ENCODE measurements around the gene KCNN2. TPM values are rescaled to one million over a fixed set of nuclear protein-coding genes. Genes with fewer than 3 reads are reported as not detected.

The KCNN2 gene
- total RNA-seq, 4 donors from 2014 or later = 0.16 to 0.93 (median 0.25) TPM; not detected in 1

DNA sequence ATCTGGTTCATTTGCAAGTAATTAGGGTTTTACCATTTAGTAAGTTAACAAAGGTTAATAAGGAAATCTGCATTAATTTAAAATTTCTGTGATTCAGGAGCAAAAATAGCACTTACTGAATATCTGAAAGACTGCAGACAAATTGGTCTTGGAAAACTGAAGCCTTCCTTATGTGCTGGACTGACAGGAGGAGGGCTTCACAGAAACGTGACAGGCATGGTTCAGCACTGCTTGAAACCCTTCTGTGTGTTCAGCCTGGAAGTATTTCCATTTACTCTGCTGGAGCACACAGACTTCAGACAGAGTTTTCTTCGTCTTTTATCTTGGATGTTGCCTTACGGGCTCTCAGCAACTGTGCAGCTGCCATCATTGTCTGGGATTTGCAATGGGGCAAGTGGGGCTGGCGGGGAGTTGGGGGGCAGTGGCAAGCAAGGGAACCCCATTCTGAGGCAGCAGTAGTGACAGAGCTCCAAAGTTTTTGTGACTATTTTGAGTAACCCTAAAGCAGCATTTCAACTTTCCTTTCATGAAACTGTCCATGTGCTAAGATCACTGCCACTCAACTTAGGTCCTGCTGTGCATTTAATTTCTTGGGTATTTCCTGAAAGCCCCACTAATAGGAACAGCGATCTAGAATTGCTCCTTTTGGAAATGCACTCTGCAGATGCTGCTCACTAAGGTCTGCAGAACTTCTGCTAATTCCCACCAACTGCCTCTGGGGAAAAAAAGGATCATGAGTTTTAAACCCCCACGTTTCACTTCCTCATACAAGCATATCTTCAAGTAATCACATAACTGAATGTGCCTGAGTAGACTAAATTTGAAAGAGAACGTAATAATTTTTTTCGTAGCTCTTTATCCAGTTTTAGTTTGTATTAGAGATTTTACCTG is 56.6 kb downstream of the KCNN2 start:
- intact Hi-C loops (cut with DNase I; ENCODE audit: low total_unique reads) = no loop called here
- no peaks in the 10 kb centered on the region for H3K36me3 ChIP-seq
- H3K4me1 ChIP-seq = peaks cover 0 to 5% of the 10 kb centered on the region in 2 donors
- H3K27me3 ChIP-seq = no peaks in the 10 kb centered on the region
- H3K27ac ChIP-seq = no peak overlapping the region
- in situ Hi-C loops (cut with MboI; ENCODE audit: low sequenced_read_pairs in 4 of 4) = no loop called here
- H3K4me3 ChIP-seq = no peak overlapping the region
- no peak for DNase-seq
- no peak for ATAC-seq
- no peaks in the 10 kb centered on the region for H3K9me3 ChIP-seq
- TF ChIP-seq, protein P1, sequence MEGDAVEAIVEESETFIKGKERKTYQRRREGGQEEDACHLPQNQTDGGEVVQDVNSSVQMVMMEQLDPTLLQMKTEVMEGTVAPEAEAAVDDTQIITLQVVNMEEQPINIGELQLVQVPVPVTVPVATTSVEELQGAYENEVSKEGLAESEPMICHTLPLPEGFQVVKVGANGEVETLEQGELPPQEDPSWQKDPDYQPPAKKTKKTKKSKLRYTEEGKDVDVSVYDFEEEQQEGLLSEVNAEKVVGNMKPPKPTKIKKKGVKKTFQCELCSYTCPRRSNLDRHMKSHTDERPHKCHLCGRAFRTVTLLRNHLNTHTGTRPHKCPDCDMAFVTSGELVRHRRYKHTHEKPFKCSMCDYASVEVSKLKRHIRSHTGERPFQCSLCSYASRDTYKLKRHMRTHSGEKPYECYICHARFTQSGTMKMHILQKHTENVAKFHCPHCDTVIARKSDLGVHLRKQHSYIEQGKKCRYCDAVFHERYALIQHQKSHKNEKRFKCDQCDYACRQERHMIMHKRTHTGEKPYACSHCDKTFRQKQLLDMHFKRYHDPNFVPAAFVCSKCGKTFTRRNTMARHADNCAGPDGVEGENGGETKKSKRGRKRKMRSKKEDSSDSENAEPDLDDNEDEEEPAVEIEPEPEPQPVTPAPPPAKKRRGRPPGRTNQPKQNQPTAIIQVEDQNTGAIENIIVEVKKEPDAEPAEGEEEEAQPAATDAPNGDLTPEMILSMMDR (IDR thresholded peaks at IDR 0.05 in 4 of 5, conservative IDR thresholded peaks at IDR 0.05 in 1 of 5) = no peak
- no peak for TF ChIP-seq POLR2A (IDR thresholded peaks at IDR 0.05)

DNA sequence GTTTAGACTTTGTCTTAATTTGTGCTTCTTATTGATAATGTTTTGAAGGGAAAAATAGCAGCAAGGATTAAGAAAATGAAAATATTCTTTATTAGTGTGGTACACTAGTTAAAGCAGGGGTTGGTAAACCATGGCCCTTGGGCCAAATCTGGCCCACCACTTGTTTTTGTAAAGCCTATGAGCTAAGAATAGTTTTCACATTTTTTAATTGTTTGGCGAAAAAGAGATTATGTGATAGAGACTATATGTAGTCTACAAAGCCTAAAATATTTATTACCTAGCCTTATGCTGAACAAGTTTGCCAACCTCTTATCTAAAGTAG is 57.2 kb downstream of the KCNN2 start:
- Histone ChIP-seq H3K27me3 (no peaks in the 10 kb centered on the region), H3K4me3 (no peak overlapping the region), H3K9me3 (no peaks in the 10 kb centered on the region), H3K4me1 (peaks cover 0 to 5% of the 10 kb centered on the region in 2 donors), H3K36me3 (no peaks in the 10 kb centered on the region), H3K27ac (no peak overlapping the region)
- TF ChIP-seq, protein P1 (IDR thresholded peaks at IDR 0.05 in 4 of 5, conservative IDR thresholded peaks at IDR 0.05 in 1 of 5) = no peak
- no peak for TF ChIP-seq POLR2A (IDR thresholded peaks at IDR 0.05)
- no peak for DNase-seq
- ATAC-seq = no peak
- intact Hi-C loops (cut with DNase I; ENCODE audit: low total_unique reads) (no loop called here), in situ Hi-C loops (cut with MboI; ENCODE audit: low sequenced_read_pairs in 4 of 4) (no loop called here)

DNA sequence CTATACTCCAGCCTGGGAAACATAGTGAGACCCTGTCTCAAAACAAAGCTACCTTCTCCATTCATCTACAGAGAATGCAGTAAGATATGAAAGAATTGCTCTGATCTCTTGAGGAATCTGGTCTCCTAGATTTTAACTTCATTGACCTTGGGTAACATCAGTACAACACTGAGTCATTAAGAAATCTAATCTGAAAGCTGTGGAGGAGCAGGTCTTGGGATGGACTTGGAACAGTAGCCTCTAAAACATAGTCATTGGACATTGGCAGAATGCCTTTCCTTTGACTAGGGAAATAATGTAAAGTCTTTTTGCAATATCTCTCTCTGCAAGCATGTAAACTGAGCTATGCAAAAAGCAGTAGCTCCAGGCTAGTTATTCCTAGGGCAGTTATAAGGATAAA is 58.1 kb downstream of the KCNN2 start:
- no peak for TF ChIP-seq POLR2A (IDR thresholded peaks at IDR 0.05)
- TF ChIP-seq, protein P1 (IDR thresholded peaks at IDR 0.05 in 4 of 5, conservative IDR thresholded peaks at IDR 0.05 in 1 of 5) = no peak
- in situ Hi-C loops (cut with MboI; ENCODE audit: low sequenced_read_pairs in 4 of 4) = no loop called here
- Histone ChIP-seq H3K4me1 (peaks cover 0 to 5% of the 10 kb centered on the region in 2 donors), H3K36me3 (no peaks in the 10 kb centered on the region), H3K27me3 (no peaks in the 10 kb centered on the region), H3K27ac (no peak overlapping the region), H3K9me3 (no peaks in the 10 kb centered on the region), H3K4me3 (no peak overlapping the region)
- no peak for DNase-seq
- intact Hi-C loops (cut with DNase I; ENCODE audit: low total_unique reads) = no loop called here
- peak in 1 of 2 donors; percentile 39 for ATAC-seq

DNA sequence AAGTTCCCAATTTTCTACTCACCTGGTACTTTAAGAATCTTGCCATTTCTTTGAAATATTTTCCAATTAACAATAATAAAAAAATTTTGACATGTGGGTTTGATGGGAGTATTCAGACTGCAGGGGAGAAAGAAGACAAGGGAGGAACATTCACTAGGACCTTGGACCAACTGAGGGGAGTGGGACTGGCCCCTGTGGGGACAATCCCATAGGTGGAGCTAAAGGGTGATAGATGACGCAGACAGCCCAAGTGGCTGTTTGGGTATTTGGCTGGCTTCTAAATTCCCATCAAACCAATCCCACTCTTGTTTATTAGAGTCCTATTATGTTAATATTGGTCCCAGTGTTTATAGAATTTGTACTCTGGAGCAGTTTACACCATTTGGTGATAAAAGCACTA is 65.3 kb downstream of the KCNN2 start:
- no peaks in the 10 kb centered on the region for H3K36me3 ChIP-seq
- intact Hi-C loops (cut with DNase I; ENCODE audit: low total_unique reads) (no loop called here), in situ Hi-C loops (cut with MboI; ENCODE audit: low sequenced_read_pairs in 4 of 4) (no loop called here)
- DNase-seq = no peak
- H3K9me3 ChIP-seq = no peaks in the 10 kb centered on the region
- no peak for ATAC-seq
- TF ChIP-seq POLR2A (IDR thresholded peaks at IDR 0.05) = no peak
- TF ChIP-seq, protein P1 (IDR thresholded peaks at IDR 0.05 in 4 of 5, conservative IDR thresholded peaks at IDR 0.05 in 1 of 5) = no peak
- no peaks in the 10 kb centered on the region for H3K4me1 ChIP-seq
- H3K4me3 ChIP-seq = no peak overlapping the region
- H3K27me3 ChIP-seq = no peaks in the 10 kb centered on the region
- no peak overlapping the region for H3K27ac ChIP-seq
